Endodermal cell (in vitro differentiated cells): Measurements from ENCODE around the gene PITPNC1. TPM values are rescaled to one million over a fixed set of nuclear protein-coding genes. Genes with fewer than 3 reads are reported as not detected.

Experiments
- DNase-seq: peaks from one replicate; pipeline ENCODE4 v3.0.0-alpha.2; 2017
- H3K27ac ChIP-seq: 2 replicates; pipeline ENCODE4 v1.5.1; 2013; ENCODE audit warnings: mild to moderate bottlenecking, low read depth, low read length, moderate library complexity
- H3K27me3 ChIP-seq: 2 replicates; pipeline ENCODE4 v1.6.1; 2013; ENCODE audit warnings: mild to moderate bottlenecking, low read length, moderate library complexity; ENCODE audit not compliant: insufficient read depth, control insufficient read depth, poor library complexity, severe bottlenecking
- H3K36me3 ChIP-seq: 2 replicates; pipeline ENCODE4 v1.7.0; 2013; ENCODE audit warnings: mild to moderate bottlenecking, low read length, moderate library complexity; ENCODE audit not compliant: control insufficient read depth, insufficient read depth
- H3K4me1 ChIP-seq: one replicate; pipeline ENCODE4 v1.7.0; 2013; ENCODE audit warnings: low read length; ENCODE audit not compliant: control insufficient read depth, insufficient read depth
- H3K4me3 ChIP-seq: 2 replicates; pipeline ENCODE4 v1.5.1; 2013; ENCODE audit warnings: mild to moderate bottlenecking, low read length, moderate library complexity
- H3K9ac ChIP-seq: 2 replicates; pipeline ENCODE4 v1.6.1; 2013; ENCODE audit warnings: mild to moderate bottlenecking, low read length, moderate library complexity; ENCODE audit not compliant: poor library complexity, severe bottlenecking; ENCODE audit errors: extremely low read depth
- H3K9me3 ChIP-seq: 2 replicates; pipeline ENCODE4 v1.6.1; 2013; ENCODE audit warnings: mild to moderate bottlenecking, low read length, moderate library complexity; ENCODE audit not compliant: control insufficient read depth
- H3K27ac Mint-ChIP-seq: 2 replicates; pipeline ENCODE4 v1.8.0; 2020; ENCODE audit warnings: mixed read lengths
- H3K27me3 Mint-ChIP-seq: 2 replicates; pipeline ENCODE4 v1.8.0; 2021; ENCODE audit warnings: mild to moderate bottlenecking, mixed read lengths; ENCODE audit not compliant: insufficient read depth
- H3K36me3 Mint-ChIP-seq: 2 replicates; pipeline ENCODE4 v1.8.0; 2020; ENCODE audit warnings: low read depth, mixed read lengths
- H3K4me1 Mint-ChIP-seq: 2 replicates; pipeline ENCODE4 v1.8.0; 2020; ENCODE audit warnings: mixed read lengths
- H3K4me3 Mint-ChIP-seq: 2 replicates; pipeline ENCODE4 v1.8.0; 2020; ENCODE audit warnings: mild to moderate bottlenecking, moderate library complexity, mixed read lengths
- H3K9me3 Mint-ChIP-seq: 2 replicates; pipeline ENCODE4 v1.8.0; 2020; ENCODE audit warnings: mild to moderate bottlenecking, mixed read lengths
- CTCF ChIP-seq: fragments of 200-600 bp; sonication (generic); conservative IDR thresholded peaks from 2 replicates; pipeline ENCODE4 v1.5.0; 2021; ENCODE audit warnings: antibody characterized with exemption, mild to moderate bottlenecking
- WGBS, 2 experiments: methylation state at CpG; one replicate each; pipeline versions ENCODE4 v1.1.5 to v1.1.7; 2013; ENCODE audit warnings: missing lambda C conversion rate in 2 of 2, mixed read lengths in 1 of 2; ENCODE audit not compliant: insufficient coverage in 1 of 2, insufficient read length in 1 of 2; 5-methylcytosine and 5-hydroxymethylcytosine counted together
- total RNA-seq, 2 donors: library from RNA; stranded (reverse); fragmentation: NEBNext Ultra II Directional in 1 of 2; extraction: Animal tissue kit (Norgen Biotek cat#: 25700) in 1 of 2; gene quantifications; 2 replicates in 1 of 2; 3 replicates in 1 of 2; pipeline ENCODE4 v1.2.1, GENCODE V29; 2021

The PITPNC1 gene
- total RNA-seq, 2 donors from 2014 or later: 28.9 to 36.4 TPM

GRCh38 chr17:67467500-67468455 lies 90.7 kb downstream of the PITPNC1 start:
- Histone ChIP-seq H3K36me3 (no peaks in the 10 kb centered on the region), H3K27ac (no peak overlapping the region), H3K4me1 (no peaks in the 10 kb centered on the region), H3K9ac (no peak overlapping the region), H3K27me3 (no peaks in the 10 kb centered on the region), H3K4me3 (no peak overlapping the region), H3K9me3 (peaks cover 11% of the 10 kb centered on the region)
- H3K4me1 Mint-ChIP-seq: peaks cover 12% of the 10 kb centered on the region
- TF ChIP-seq CTCF: no peak
- WGBS, 2 experiments: 92 to 94% methylated on average over 5 to 8 of the region's 8 CpGs
- H3K36me3 Mint-ChIP-seq: peaks cover 7% of the 10 kb centered on the region
- no peaks in the 10 kb centered on the region for H3K27me3 Mint-ChIP-seq
- H3K4me3 Mint-ChIP-seq: no peak overlapping the region
- H3K27ac Mint-ChIP-seq: no peak overlapping the region
- DNase-seq: peak; percentile 36
- peaks cover 15% of the 10 kb centered on the region for H3K9me3 Mint-ChIP-seq

- no peak overlapping the region for H3K9ac ChIP-seq
- WGBS, 2 experiments: 82 to 85% methylated on average over 4 to 13 of the region's 13 CpGs
- peaks cover 7% of the 10 kb centered on the region for H3K36me3 Mint-ChIP-seq
- TF ChIP-seq CTCF: no peak
- H3K9me3 Mint-ChIP-seq: peaks cover 15% of the 10 kb centered on the region
- peak overlapping the region; percentile 16 for H3K27ac Mint-ChIP-seq
- H3K4me1 Mint-ChIP-seq: peaks cover 20% of the 10 kb centered on the region
- no peaks in the 10 kb centered on the region for H3K4me1 ChIP-seq
- no peak overlapping the region for H3K4me3 Mint-ChIP-seq
- no peak overlapping the region for H3K4me3 ChIP-seq
- no peaks in the 10 kb centered on the region for H3K27me3 ChIP-seq
- H3K36me3 ChIP-seq: no peaks in the 10 kb centered on the region
- no peaks in the 10 kb centered on the region for H3K27me3 Mint-ChIP-seq
- DNase-seq: peak; percentile 62
- H3K9me3 ChIP-seq: peaks cover 11% of the 10 kb centered on the region
- H3K27ac ChIP-seq: peak overlapping the region; percentile 66
Measured at GRCh38 chr17:67469208-67469980, 92.3 kb downstream of the PITPNC1 start.

- peaks cover 7% of the 10 kb centered on the region for H3K36me3 Mint-ChIP-seq
- 100% methylated on average over 1 of the region's 1 CpG; no CpG with 5 or more reads in 1 of the 2 experiments for WGBS, 2 experiments
- Histone ChIP-seq H3K9me3 (peaks cover 11% of the 10 kb centered on the region), H3K9ac (no peak overlapping the region), H3K27ac (no peak overlapping the region), H3K36me3 (no peaks in the 10 kb centered on the region), H3K4me3 (no peak overlapping the region), H3K4me1 (no peaks in the 10 kb centered on the region), H3K27me3 (no peaks in the 10 kb centered on the region)
- peaks cover 25% of the 10 kb centered on the region for H3K4me1 Mint-ChIP-seq
- TF ChIP-seq CTCF: no peak
- no peak overlapping the region for H3K27ac Mint-ChIP-seq
- no peak overlapping the region for H3K4me3 Mint-ChIP-seq
- peaks cover 15% of the 10 kb centered on the region for H3K9me3 Mint-ChIP-seq
- H3K27me3 Mint-ChIP-seq: no peaks in the 10 kb centered on the region
- peak; percentile 17 for DNase-seq
Measured at GRCh38 chr17:67470163-67470562, 93.1 kb downstream of the PITPNC1 start.
